ENCODE data around the gene PDE1C.

The PDE1C gene

DNA sequence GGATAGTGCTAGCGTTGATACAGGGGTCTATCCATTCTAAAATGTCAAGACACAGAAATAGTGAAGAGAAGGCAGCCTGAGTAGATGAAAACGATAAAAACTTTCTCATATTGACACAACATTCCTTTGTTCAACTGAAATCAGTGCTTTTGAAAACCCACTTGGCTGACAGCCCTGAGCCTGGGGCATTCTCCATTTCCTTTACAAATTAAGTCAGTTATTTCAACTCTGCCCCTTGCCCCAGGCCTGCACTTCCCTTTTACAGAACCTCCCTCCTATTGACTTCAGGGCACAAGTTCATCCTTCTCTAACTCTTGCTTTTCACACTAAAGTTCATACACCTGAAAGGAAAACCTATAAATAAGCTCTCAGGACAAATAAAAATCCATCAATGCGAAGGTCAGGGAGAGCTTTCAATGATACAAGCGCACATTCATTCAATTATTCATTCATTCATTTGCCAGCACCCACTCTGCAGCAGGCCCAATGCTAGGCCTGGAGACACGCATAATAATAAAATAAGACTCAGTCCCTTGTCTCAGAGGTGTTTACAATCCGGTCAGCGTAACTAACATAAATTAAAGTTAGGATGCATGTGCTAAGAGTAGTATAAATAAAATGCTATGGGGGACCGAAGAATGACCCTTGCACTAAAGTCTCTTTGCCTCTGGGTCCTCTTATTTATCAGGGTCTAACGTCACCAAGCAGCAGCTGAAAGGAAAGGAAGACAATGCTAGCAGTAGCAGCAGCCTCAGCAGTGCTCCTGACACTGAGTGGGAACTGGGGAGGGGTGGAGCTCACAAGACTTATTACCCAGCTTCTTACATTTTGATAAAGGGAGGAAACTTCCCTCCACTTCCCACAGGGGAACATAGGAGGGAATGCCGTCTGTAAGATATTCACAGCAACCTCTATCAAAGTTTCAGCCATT is 134.8 kb downstream of the PDE1C start:
- no peak for DNase-seq

DNA sequence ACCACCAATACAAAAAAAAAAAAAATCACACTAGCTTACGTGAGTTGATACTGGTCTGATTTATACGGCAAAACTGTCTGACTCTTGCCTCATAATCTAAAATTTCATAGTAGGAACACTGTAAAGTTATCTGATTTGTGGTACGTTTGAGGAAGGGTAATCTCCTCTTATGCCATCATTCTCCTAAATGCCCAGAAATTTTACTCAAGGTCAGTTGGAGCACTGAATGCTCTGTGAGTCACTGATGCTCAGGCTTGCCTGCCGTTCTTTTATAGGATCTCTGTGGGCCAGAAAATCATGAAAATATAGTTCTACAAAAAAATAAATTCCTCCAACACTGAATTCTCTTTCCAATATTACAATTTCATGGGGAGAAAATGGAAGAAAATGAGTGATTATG is 135.7 kb downstream of the PDE1C start:
- DNase-seq, result no peak

DNA sequence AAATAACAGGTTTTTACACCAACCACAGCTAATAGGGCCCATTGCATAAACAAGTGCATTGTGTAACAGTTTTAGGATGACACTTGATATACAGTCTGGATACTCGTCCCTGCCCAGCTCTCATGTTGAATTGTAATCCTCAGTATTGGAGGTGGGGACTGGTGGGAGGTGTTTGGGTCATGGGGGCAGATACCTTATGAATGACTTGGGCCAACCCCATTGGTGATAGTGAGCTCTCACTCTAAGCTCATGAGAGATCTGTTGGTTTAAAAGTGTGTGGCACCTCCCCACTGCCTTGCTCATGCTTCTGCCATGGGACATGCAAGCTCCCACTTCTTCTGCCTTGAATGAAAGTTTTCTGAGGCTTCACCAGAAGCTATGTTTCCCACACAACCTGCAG is 136.7 kb downstream of the PDE1C start:
- no peak for DNase-seq

DNA sequence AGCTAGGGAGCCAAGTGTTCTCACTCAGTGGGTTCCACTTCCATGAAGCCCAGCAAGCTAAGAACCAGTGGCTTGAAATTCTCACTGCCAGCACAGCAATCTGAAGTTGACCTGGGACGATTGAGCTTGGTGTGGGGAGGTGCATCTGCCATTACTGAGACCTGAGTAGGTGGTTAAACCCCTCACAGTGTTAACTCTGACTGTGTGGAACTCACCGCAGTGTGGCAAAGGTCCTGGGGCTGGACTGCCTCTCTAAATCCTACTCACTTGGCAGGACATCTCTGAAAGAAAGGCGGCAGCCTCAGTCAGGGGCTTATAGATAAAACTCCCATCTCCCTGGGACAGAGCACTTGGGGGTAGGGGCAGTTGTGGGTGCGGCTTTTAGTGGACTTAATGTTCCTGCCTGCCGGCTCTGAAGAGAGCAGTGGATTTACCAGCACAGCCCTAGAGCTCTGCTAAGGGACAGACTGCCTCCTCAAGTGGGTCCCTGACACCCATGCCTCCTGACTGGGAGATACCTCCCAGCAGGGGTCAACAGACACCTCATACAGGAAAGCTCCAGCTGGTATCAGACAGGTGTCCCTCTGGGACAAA is 143.1 kb downstream of the PDE1C start:
- no peak for DNase-seq

DNA sequence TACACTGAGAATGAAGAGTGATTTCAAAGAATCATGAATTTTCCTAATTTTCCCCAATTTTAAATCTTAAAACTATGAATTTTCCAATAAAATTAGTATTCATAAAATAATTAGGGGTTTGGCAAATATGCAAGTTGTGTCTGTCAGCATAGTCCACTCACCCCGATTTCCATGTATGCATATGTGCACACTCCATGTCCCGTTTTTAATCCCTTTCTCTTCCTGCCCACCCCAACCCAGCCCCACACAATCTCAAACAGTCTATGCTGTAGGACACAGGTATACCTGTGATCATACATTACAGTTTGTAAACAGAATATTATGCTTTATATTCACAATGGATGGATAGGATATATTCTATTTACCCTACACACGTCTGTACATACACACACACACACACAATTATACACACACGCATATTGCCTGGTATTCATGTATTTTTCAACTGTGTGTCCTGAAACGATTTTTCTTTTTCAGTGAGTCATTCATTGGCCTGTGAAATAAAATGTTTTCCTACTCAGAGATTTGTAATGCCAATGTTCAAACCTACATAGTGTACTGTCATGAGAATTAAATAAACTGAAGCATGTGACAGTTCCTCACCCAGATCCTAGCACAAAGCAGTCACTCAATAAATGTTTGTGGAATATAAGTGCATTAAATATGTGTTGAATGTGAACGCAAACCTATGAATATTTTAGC is 144.3 kb downstream of the PDE1C start:
- no peak for DNase-seq

DNA sequence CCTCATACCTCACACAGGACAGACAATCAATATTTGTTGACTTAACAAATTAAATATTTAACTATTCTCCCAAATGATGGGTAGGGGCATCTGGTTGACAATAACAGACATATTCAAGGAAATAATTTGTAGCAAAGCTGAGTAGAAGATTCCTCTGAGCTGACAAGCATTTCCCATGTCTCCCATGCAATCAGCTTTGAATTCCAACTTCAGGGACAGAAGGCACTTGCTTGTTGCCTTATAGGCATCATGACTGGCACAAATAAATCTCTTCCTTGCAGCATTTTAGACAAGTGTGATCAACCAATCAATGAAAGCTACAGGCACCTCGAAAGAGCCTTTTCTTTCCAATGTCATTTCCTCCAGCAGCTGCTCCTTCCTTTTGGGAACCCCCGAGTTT is 146.0 kb downstream of the PDE1C start:
- no peak for DNase-seq

DNA sequence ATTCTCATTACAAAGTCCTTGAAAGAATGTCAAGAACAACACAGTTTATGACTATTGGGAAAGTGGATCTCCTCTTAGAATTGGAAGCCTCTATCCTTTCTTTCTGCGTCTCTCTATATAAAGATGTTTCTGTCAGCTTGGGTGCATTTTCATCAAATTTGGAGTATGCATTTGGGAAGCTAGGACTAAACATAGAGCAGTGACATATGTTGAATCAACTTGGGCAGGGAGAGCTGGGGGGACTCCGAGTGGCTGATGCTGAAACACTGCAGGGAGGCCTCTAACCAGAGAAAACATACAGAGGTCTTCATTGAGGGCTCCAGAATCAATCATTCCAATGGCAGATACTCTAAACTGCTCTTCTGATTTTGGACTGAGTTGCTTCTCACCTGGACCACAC is 147.4 kb downstream of the PDE1C start:
- no peak for DNase-seq

DNA sequence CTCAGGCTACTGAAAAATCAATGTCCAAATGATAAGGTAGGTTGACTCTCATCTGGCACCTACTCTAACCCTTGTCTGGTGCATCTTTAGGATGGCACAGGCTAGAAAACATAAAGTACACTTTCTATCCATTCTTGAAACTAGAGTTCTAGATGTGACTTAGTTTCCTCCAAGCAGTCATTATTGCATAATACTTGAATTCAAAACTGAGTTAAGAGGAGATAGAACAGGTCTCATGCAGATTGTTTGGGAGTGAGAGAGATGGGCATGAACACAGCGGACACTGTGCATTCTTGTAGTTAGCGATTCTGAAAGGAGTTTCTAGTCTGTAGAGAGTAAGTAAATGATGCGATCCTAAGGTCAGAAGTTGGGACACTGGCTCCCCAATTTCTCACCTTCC is 149.2 kb downstream of the PDE1C start:
- no peak for DNase-seq

DNA sequence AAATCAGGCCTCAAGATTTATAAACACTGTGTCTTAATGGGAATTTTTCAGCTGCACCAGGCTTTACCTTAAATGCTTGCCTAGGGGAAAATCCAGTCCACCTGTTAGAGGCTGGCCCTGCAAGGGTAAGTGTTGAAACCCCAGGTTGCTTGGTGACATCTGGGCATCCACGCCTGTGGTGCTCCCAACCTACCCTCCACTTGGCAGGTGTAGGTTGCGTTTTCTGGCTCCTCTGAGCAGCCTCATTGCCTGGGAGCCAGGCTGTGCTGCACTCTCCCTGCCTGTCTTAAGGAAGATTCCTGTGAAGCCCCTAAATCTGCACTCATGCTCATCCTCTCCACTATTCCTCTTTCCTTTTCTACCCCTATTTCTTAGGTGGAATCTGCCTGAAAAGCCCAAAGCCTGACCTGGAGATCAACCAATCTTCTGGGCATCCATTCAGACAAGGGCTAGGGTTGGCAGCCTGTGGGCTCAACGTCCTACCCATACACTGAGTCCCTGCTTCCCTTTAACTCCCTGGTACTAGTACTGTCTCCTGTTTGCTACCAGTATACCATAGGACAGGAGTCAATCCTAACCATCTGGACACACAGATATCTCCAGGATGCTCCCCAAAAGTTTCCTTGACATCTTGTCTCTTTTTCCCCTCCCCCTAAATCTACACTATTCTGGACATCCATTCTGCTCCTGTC is 150.4 kb downstream of the PDE1C start:
- no peak for DNase-seq

DNA sequence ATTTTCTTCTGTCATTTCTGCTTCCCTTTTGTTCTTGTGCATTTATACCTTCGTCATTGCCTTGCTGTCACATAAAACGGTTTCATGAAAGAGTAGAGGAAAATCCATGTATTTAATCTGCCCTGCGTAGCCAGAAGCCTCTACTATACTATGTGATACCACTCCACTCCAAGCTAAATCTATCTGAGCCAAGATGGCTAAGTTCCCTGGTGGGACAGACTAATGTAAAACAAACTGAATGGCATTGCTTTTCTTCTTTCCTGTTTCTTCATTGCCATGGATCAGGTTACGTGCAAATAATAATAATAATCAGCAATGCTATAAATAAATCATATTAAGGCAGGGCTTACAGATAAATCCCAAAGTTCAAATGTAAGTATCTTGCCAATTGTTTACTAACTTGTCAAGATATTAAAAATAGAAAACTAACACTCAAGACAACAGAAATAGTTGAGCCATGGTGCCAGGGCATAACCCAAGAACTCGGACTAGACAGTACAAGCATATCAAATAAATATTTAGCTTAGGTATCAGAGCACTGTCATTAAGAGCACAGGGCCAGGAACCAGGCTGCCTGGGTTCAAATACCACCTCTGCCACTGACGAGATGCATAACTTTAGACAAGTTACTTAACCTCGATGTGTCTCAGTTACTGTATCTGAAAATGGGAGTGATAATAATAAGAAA is 151.4 kb downstream of the PDE1C start:
- no peak for DNase-seq

DNA sequence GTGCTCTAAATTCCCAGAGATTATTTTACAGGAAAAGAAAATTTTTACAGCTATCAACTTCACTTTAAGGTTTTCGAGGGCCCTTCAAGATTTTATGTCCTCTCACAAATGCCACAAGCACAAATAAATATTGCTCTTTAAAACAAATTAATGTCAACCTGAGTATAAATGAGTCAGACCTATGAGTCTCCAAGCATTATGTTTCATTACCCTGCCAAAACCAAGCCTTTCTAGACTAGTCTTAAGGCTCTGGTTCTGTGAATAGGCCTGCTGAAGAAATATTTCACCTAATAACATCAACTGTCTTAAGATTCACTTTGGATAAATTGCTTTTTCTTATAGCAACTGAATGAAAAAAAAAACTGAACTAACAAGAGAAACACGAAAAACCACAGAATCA is 153.0 kb downstream of the PDE1C start:
- no peak for DNase-seq

DNA sequence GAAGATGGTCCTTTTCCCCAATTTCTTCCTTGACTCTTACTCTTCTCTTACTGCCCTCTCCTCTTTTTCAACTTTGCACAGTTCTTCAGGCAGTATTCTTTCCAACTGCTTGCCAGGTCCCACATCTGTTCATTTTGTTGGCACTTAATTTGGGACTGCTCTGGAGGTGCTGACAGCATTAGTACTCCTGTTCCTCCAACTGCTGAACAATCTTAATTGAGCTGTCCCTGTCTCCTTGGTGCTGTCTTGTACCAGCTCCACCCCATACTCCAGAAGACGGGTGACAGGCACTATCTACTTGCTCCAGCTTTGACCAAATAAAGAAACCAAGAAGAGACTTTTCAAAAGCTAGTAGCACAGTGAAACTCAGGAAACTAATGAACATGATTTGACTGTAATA is 160.0 kb downstream of the PDE1C start:
- DNase-seq, result no peak

DNA sequence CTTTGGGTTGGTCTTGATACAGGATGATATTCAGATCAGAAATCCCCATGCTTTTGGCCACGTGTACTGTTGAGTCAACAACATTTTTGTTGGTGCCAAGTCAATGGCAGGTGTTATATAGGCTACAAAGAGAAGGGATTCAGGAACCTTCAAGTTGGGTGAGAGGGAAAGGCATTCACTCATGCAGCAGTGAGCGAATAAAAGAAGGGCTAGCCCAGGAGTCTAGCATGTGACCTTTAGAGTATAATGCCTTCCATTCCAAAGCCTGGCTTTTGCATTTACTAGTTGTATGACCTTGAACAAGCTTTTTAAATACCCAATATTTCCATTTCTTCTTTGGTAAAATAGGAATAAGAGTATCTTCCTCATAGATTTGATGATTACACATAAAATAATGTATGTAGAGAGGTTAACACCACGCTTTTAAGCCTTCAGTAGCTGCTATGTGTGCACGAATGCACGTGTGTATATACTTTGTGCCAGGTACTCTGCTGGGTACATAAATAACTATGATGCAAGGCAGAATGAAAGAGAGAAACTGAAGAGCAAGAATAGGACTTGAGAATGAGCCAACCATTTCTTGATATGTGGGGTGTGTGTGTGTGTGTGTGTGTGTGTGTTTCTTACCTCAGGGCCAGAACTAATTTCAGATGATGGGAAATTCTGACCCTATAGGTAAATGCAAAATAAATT is 163.6 kb downstream of the PDE1C start:
- DNase-seq, result no peak

DNA sequence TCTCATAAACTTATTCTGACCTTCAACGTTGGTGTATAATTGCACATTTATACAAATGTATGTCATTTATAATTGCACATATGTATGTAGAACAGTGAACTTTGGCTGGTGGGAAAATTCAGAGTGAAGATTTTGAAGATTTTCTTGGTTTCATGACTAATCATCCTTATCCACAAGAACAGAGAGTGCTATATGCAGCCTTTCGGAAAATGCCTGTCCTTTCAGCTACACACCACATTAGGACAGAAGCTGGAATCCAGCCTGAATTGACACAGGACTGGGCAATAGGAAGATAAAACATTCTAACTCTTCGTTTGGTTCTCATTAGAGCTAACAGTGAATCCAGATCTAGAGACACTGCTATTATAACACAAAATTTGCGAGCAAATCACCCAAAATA is 166.2 kb downstream of the PDE1C start:
- no peak for DNase-seq

DNA sequence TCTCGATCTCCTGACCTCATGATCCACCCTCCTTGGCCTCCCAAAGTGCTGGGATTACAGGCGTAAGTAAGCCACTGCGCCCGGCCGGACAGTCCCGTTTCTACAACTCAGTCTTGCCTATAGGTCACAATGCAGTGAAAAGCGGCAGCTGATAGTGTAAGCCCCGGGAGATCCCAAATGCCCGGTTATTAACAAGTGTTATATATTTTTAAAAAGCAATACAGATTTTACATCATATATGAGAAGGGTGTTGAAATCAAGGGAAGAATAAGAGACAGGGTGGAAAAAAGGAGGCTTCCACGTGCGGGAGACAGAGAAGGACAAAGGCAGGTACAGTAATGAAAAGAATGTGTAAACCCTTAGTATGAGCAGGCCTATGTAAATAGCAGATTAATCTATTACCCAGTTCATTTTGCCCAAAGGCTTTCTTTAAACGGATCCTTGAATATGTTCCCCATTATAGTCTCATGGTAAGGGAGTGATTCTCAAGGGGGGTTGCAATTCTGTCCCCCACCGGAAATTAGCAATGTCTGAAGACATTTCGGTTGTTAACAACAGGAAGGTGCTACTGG is 170.8 kb downstream of the PDE1C start:
- DNase-seq, result no peak

DNA sequence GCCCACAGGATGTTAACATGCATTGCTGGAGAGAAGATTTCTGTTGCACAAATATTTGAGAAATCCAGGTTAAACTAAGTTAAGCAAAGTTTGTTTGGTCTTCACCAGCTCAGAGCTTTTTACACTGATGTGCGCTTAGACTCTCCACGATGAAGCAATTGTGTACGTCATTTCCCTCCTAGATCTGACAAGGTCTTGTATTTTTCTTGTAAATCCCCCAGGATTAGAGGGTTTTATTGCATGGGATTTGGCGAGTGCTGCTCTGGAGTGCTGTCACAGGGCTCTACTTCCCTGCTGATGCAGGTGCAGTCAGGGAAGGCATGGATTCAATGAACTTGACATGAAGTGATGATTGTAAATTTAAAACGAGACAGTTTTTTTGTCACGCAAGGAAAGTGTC is 173.3 kb downstream of the PDE1C start:
- DNase-seq, result no peak

DNA sequence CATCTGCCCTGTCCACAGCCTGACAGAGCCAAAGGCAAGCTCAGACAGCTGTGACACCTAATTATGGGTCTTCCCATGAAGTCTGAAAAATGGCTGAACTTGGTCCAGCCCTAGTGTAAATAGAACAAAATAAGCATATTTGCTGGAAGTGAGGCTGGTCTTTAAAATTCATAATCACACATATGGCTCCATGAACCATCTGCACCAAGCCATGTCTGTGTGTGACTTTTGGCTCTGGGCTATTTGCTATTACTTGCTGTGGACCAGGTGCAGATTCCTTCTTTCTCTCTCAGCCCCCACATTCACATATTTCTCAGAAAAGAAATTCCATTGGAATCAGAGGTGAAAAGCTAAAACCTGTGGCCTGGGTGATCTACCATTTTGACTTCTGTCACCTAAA is 175.9 kb downstream of the PDE1C start:
- DNase-seq, result no peak

DNA sequence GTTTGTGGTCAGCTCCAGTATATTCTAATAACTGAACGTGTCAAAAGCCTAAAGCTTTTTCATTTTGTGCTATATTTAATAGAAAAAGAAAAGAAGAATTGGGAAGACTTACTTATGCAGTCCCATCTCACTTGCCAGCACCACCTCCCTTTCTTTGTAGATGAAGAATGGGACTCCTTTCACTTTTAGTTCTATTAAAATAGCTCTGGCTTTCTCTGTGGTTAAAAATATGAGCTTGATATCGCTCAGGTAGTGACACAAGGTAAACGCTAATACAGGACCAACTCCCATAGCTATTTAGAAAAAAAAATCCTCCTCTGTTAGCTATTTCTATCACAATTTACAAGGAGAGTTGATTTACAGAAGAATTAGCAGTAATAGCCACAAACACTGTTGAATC is 176.8 kb downstream of the PDE1C start:
- DNase-seq, result no peak

DNA sequence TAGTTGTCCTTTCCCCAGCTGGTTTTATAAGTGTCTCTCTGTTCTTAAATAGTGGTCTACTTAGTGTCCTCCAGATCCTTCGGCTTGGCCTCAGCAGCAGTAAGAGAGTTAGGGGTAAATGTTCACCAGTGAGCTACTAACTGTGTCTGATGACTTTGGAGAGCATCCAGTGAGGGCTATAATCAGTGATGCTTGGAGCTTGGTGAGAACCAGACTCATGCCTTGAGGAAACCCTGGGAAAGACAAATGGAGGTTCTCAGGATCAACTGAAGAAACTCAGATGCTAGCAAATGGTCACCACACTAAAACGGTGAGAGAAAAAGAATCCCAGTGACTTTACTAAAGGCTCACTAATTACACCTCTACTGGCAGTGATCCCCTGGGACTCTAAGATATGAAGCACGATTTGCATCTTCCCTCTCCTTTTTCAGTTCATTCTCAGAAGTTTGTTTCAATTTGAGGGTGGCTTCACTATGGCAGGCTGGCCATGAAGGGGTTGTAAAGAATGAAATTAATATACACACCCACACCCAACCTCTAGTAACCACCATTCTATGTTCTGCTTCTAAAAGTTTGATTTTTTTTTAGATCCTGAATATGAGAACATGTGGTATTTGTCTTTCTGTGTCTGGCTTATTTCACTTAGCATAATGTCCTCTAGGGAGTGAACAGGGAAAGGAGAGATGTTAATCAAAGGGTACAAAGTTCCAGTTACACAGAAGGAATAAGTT is 177.9 kb downstream of the PDE1C start:
- no peak for DNase-seq

DNA sequence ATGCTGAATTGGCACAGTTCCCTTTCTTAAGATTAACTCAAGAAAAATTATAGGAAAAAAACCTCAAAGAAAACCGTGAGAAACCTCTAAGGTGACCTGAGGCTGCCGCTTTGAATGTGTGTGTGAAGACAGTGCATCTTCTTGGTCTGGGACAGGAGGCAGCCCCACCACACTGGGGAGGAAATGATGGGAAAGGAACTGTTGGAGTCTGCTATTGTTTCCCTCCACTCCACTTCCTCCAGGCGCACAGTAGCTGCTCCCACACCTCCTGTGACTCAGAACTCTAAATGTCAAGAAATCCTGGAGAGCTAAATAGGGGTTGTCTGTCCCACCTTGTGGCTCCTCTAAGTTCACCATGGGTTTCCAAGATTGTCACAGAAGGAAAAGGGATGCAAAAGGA is 179.4 kb downstream of the PDE1C start:
- no peak for DNase-seq

DNA sequence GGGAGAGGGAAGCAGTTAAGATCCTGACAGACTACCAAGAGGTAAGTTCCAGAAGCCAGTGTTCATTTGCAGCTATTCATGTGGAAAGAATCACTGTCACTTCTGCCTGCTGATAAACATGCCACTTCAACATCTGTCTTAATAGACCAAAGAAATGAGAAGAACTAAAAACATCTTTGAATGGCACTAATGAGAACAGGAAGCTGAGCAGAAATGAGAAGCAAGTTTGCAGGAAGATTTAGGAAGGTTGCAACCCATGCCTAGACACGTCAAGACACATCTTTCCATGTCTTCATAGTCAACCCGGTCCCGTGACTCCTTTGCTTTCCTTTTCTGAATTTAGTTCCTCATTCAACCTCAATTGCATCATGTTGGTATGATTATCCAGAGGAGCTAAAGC is 180.0 kb downstream of the PDE1C start:
- DNase-seq, result no peak

All from NCI-H2029 (cell line).